HG02943 (cell line): Measurements from ENCODE around the gene SFT2D1.
A peak's percentile ranks its signal among the peaks of the same experiment; 100 is the strongest.
"Not testable (repeated sequence)": the region's sequence is repeated elsewhere in the genome, so short reads cannot be mapped to it uniquely, and the experiment has no call there.

Experiments used
- ATAC-seq: cut with Tn5 transposase; IDR thresholded peaks from one replicate; pipeline ENCODE4 v1.9.1; 2021; ENCODE audit warnings: mild to moderate bottlenecking, low read depth, moderate library complexity; ENCODE audit not compliant: unreplicated experiment

The SFT2D1 gene

GRCh38 chr6:166365221-166365620, 22.9 kb upstream of the SFT2D1 start:
- ATAC-seq, result no peak

- no peak for ATAC-seq
Observed at GRCh38 chr6:166364456-166364855, 22.1 kb upstream of the SFT2D1 start.

GRCh38 chr6:166362427-166362826, 20.1 kb upstream of the SFT2D1 start:
- ATAC-seq, result not testable (repeated sequence)

GRCh38 chr6:166361077-166361429, 18.7 kb upstream of the SFT2D1 start:
- ATAC-seq, result no peak

GRCh38 chr6:166360243-166361076, 18.1 kb upstream of the SFT2D1 start:
- no peak for ATAC-seq

- no peak for ATAC-seq
Observed at GRCh38 chr6:166355552-166355951, 13.2 kb upstream of the SFT2D1 start.

- ATAC-seq, result no peak
Observed at GRCh38 chr6:166354965-166355364, 12.6 kb upstream of the SFT2D1 start.

- ATAC-seq, result no peak
Observed at GRCh38 chr6:166354143-166354542, 11.8 kb upstream of the SFT2D1 start.

GRCh38 chr6:166353507-166353906, 11.2 kb upstream of the SFT2D1 start:
- ATAC-seq, result no peak

GRCh38 chr6:166352923-166353322, 10.6 kb upstream of the SFT2D1 start:
- ATAC-seq, result no peak

GRCh38 chr6:166351715-166352285, 9.5 kb upstream of the SFT2D1 start:
- peak; percentile 98 for ATAC-seq

- ATAC-seq, result no peak
Observed at GRCh38 chr6:166348305-166348949, 6.1 kb upstream of the SFT2D1 start.

GRCh38 chr6:166346965-166347364, 4.6 kb upstream of the SFT2D1 start:
- no peak for ATAC-seq

- no peak for ATAC-seq
Observed at GRCh38 chr6:166346449-166346848, 4.1 kb upstream of the SFT2D1 start.

GRCh38 chr6:166345672-166346071, 3.3 kb upstream of the SFT2D1 start:
- not testable (repeated sequence) for ATAC-seq

- not testable (repeated sequence) for ATAC-seq
Observed at GRCh38 chr6:166344921-166345320, 2.6 kb upstream of the SFT2D1 start.

GRCh38 chr6:166344240-166344639, 1.9 kb upstream of the SFT2D1 start:
- ATAC-seq, result no peak

GRCh38 chr6:166343150-166343487, 774 bp upstream of the SFT2D1 start:
- no peak for ATAC-seq

GRCh38 chr6:166341977-166342348, 382 bp downstream of the SFT2D1 start:
- ATAC-seq, result peak; percentile 4

- no peak for ATAC-seq
Observed at GRCh38 chr6:166341464-166341863, 881 bp downstream of the SFT2D1 start.

GRCh38 chr6:166338854-166339253, 3.5 kb downstream of the SFT2D1 start:
- no peak for ATAC-seq

- ATAC-seq, result no peak
Observed at GRCh38 chr6:166336847-166337246, 5.5 kb downstream of the SFT2D1 start.
